Measurements from ENCODE around the gene IL2RA. TPM values are rescaled to one million over a fixed set of nuclear protein-coding genes. Genes with fewer than 3 reads are reported as not detected.
"Not testable (repeated sequence)": the region's sequence is repeated elsewhere in the genome, so short reads cannot be mapped to it uniquely, and the experiment has no call there.

The IL2RA gene
- total and polyA plus RNA-seq, 5 donors: 0.18 to 1.3 (median 0.76) TPM

DNA sequence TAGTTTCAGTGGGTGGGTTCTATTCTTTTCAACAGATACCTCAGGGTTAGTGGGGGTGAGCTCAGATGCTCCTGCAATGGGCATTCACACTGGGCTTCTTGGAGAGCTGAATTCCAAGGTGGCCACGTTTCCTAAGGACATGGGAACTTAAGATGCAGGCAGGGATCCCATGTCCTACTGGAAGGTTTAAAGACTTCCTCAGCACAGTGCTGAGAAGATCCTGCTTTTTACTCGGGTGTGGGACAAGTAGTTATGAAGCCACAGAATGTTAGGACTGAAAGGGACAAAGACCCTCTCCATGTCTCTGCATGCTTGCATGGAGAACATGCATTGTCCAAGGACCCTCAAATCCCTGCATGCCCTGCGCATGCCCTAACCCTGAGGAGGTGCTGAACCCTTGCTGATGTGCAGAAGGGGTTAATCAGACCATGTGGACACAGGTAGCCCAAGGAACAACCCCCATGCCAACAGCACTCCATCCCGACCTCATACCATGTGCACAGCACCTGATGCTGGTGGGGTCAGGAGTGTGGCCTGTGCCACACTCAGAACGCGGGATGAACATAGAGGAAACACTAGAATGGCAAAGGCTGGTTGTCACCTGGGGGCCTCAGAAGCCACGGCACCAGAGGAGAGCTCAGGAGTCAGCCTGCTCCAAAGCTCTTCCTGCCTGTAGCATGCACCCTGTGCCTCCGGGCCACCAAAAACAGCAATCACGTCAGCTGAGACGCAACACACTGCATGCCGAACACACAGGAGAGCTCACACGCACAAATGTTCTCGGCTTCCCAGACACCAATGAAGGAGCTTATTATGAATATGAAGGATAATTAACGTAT lies 15.2 kb downstream of the IL2RA start:
- intact Hi-C loops (cut with DNase I): no loop called here
- 81% methylated on average over 14 of the region's 14 CpGs for WGBS
- ATAC-seq (no peak), DNase-seq (no peak)
- no peak overlapping the region for H3K4me3 ChIP-seq (ENCODE audit: low read length)
- no peak overlapping the region for H3K27ac ChIP-seq (ENCODE audit: low read length)
- no peaks in the 10 kb centered on the region for H3K27me3 ChIP-seq (ENCODE audit: control insufficient read depth, insufficient read depth)
- H3K4me1 ChIP-seq (ENCODE audit: control insufficient read depth, insufficient read depth, low read length): no peaks in the 10 kb centered on the region
- H3K9me3 ChIP-seq (ENCODE audit: control insufficient read depth, low read length): no peaks in the 10 kb centered on the region

DNA sequence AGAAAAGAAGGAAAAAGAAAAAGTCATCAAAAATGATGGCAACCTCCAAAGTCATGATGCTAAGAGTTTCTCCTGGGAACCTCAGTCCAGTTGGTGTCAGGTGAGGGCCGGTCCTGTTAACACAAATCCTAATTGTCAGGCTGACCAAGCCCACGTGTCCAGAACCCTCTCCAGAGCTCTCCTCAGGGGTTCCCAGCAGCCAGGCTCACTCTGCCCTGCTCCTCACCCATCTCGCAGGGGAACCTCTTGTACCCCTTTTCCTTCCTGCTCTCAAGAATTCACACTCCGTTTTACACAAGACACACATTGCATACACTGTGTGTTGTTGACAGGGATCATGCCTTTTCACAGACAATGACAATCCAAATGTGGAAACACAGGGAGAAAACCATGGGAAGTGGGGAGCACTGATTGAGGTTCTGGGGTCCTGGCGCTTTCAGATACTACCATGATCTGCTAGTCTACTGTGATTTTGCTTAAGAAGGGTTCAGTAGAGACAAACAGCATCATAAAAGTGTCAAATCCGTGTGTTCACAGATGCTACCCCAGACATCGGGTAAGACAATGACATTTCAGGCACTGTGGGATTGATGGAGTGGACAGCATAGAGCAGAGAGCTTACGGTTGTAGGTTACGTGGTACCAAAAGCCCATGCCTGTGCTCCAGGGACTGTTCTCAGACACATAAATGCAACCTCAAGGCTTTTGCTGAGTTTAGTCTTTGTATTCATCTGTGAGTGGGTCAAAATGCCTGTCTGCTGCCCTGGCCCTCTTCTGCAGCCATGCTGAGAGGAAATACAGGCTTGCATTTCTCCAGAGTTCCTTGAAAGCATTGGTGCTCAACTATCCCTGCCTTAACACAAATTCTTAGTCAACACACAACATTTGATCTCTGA lies 16.0 kb downstream of the IL2RA start:
- H3K9me3 ChIP-seq (ENCODE audit: control insufficient read depth, low read length): no peaks in the 10 kb centered on the region
- DNase-seq: no peak
- H3K4me1 ChIP-seq (ENCODE audit: control insufficient read depth, insufficient read depth, low read length): no peaks in the 10 kb centered on the region
- intact Hi-C loops (cut with DNase I): no loop called here
- no peak for ATAC-seq
- no peak overlapping the region for H3K4me3 ChIP-seq (ENCODE audit: low read length)
- no peak overlapping the region for H3K27ac ChIP-seq (ENCODE audit: low read length)
- WGBS: 73% methylated on average over 9 of the region's 9 CpGs
- no peaks in the 10 kb centered on the region for H3K27me3 ChIP-seq (ENCODE audit: control insufficient read depth, insufficient read depth)

DNA sequence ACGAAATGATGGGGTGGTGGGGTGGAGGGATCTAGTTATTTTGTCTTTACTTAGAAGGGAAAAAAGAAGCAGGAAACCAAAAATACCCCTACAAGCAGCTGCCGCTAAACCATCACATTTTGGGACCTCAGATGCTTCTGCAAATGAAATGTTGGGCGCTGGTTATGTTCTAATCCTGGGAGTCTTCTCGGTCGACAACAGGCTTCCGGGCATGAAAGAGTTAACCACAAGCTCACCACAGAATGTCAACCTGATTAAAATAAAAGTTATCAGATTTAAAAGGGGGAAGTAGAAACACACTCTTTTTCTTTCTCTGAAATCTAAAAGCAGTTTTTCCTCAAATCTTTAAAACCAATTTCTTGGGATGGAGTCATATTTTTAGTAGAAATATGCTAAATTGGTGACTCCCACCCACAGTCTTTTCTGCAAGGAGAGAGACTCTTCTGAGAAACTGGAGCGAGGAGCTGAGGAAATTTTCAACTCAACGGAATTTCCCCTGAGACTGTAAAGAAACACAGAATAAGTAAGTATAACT lies 16.8 kb downstream of the IL2RA start:
- intact Hi-C loops (cut with DNase I): no loop called here
- Histone ChIP-seq H3K9me3 (ENCODE audit: control insufficient read depth, low read length) (no peaks in the 10 kb centered on the region), H3K4me1 (ENCODE audit: control insufficient read depth, insufficient read depth, low read length) (no peaks in the 10 kb centered on the region), H3K4me3 (ENCODE audit: low read length) (no peak overlapping the region), H3K27me3 (ENCODE audit: control insufficient read depth, insufficient read depth) (no peaks in the 10 kb centered on the region), H3K27ac (ENCODE audit: low read length) (no peak overlapping the region)
- WGBS: 63% methylated on average over 8 of the region's 8 CpGs
- ATAC-seq (no peak), DNase-seq (no peak)

DNA sequence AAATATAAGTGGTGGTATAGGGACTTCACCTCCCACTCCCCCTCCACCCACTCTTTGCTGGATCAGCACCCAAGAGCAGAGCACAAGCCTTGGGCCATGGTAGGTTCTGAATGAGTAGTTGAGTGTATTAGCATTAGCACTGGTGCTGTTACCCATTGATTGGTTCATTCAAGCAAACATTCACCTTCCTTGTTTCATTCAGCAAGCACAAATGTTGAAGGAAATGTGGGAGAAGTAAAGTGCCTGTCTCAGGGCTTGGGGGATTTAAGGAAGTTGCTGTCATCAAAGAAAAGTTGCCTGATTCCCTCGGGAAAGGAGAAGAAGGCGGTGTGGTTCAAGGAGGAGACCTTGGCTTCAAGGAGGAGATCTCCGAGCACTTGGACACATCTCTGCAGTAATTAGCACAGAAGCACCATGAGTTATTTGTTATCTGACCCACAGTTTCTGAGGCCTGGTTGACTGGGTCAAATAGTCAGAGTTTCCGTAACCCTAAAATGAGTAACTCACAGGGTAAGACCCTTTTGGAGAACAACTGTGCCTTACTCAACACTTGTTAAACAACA lies 17.3 kb downstream of the IL2RA start:
- 73% methylated on average over 4 of the region's 4 CpGs for WGBS
- Histone ChIP-seq H3K27ac (ENCODE audit: low read length) (no peak overlapping the region), H3K27me3 (ENCODE audit: control insufficient read depth, insufficient read depth) (no peaks in the 10 kb centered on the region), H3K4me3 (ENCODE audit: low read length) (no peak overlapping the region), H3K4me1 (ENCODE audit: control insufficient read depth, insufficient read depth, low read length) (no peaks in the 10 kb centered on the region), H3K9me3 (ENCODE audit: control insufficient read depth, low read length) (no peaks in the 10 kb centered on the region)
- DNase-seq (no peak), ATAC-seq (no peak)
- intact Hi-C loops (cut with DNase I): no loop called here

DNA sequence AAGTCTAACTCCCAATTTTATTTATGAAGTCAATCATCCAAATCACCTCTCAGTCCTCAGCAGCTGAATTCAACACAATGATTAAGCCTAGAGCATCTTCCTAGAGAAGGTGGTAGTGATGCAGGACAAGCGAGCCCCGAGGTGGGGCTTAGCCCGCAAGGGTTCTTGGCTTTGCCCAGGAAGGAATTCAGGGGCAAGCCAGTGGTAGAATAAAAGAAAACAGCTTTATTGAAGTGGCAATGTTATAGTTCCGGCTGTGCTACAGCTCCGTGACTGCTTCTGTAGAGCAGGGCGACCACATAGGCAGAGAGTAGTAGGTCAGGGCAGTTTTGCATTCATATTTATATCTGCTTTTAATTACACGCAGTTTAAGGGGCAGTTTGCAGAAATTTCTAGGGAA lies 18.1 kb downstream of the IL2RA start:
- WGBS: 81% methylated on average over 7 of the region's 7 CpGs
- H3K9me3 ChIP-seq (ENCODE audit: control insufficient read depth, low read length): peaks cover 3% of the 10 kb centered on the region
- no peaks in the 10 kb centered on the region for H3K4me1 ChIP-seq (ENCODE audit: control insufficient read depth, insufficient read depth, low read length)
- H3K27me3 ChIP-seq (ENCODE audit: control insufficient read depth, insufficient read depth): no peaks in the 10 kb centered on the region
- intact Hi-C loops (cut with DNase I): no loop called here
- no peak overlapping the region for H3K27ac ChIP-seq (ENCODE audit: low read length)
- DNase-seq (no peak), ATAC-seq (no peak)
- no peak overlapping the region for H3K4me3 ChIP-seq (ENCODE audit: low read length)

DNA sequence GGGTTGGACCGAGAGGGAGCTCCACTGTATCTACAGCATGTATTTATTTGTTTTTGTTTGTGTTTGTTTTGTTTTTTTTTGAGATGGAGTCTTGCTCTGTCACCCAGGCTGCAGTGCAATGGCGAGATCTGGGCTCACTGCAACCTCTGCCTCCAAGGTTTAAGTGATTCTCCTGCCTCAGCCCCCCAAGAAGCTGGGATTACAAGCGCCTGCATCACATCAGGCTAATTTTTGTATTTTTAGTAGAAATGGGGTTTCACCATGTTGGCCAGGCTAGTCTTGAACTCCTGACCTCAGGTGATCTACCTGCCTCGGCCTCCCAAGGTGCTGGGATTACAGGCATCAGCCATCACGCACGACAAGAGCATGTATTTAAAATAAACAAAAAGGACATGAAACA lies 18.8 kb downstream of the IL2RA start:
- intact Hi-C loops (cut with DNase I); H3K27me3 ChIP-seq (ENCODE audit: control insufficient read depth, insufficient read depth); DNase-seq: not testable (repeated sequence)

DNA sequence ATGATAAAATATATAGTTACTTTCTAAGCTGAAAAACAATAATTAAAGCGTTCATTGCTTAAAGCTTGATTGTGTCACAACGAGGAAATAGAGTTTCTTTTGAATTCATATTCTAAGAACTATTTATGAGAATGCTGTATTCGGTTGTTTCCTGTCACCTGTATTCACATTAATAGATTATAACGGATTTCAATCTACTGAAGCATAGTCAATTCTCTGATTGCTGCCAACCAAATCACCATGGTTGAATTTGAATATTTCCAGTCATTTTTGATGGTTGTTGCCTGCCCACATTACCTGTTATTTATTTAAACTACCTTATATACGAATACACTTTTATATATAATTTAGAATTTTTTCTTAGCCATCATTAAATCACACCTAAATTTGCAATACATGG lies 22.0 kb downstream of the IL2RA start:
- H3K27me3 ChIP-seq (ENCODE audit: control insufficient read depth, insufficient read depth): no peaks in the 10 kb centered on the region
- ATAC-seq (no peak), DNase-seq (no peak)
- no peak overlapping the region for H3K27ac ChIP-seq (ENCODE audit: low read length)
- no peak overlapping the region for H3K4me3 ChIP-seq (ENCODE audit: low read length)
- peaks cover 3% of the 10 kb centered on the region for H3K9me3 ChIP-seq (ENCODE audit: control insufficient read depth, low read length)
- 93% methylated on average over 5 of the region's 5 CpGs for WGBS
- no peaks in the 10 kb centered on the region for H3K4me1 ChIP-seq (ENCODE audit: control insufficient read depth, insufficient read depth, low read length)
- intact Hi-C loops (cut with DNase I): no loop called here

More for the DNA sequence above, 18.8 kb downstream of the IL2RA start:
- not testable (repeated sequence) for H3K4me3 ChIP-seq (ENCODE audit: low read length); H3K27ac ChIP-seq (ENCODE audit: low read length); H3K4me1 ChIP-seq (ENCODE audit: control insufficient read depth, insufficient read depth, low read length); ATAC-seq; H3K9me3 ChIP-seq (ENCODE audit: control insufficient read depth, low read length)
- 93% methylated on average over 6 of the region's 6 CpGs for WGBS

DNA sequence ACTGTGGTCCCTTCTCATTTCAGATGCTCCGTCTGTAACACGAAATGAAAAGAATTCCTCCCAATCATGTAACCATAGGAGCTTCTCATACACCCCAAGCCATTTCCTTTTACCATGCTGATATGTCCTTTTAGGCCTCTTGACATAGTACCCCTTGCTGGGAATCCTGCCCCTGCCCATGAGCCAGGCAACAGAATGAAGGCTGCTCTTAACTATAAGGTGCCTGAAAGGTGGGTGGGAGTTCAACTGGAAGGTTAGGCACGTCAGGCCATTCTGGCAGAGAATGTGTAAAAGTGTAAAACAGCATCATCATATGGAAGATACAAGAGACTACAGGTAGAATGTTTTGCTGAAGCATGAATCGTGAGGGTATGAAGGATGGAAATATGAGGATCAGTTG lies 22.5 kb downstream of the IL2RA start:
- no peak for ATAC-seq
- intact Hi-C loops (cut with DNase I): no loop called here
- no peak overlapping the region for H3K27ac ChIP-seq (ENCODE audit: low read length)
- H3K27me3 ChIP-seq (ENCODE audit: control insufficient read depth, insufficient read depth): no peaks in the 10 kb centered on the region
- H3K4me1 ChIP-seq (ENCODE audit: control insufficient read depth, insufficient read depth, low read length): no peaks in the 10 kb centered on the region
- WGBS: 88% methylated on average over 4 of the region's 4 CpGs
- H3K9me3 ChIP-seq (ENCODE audit: control insufficient read depth, low read length): peaks cover 3% of the 10 kb centered on the region
- H3K4me3 ChIP-seq (ENCODE audit: low read length): no peak overlapping the region
- DNase-seq: no peak

DNA sequence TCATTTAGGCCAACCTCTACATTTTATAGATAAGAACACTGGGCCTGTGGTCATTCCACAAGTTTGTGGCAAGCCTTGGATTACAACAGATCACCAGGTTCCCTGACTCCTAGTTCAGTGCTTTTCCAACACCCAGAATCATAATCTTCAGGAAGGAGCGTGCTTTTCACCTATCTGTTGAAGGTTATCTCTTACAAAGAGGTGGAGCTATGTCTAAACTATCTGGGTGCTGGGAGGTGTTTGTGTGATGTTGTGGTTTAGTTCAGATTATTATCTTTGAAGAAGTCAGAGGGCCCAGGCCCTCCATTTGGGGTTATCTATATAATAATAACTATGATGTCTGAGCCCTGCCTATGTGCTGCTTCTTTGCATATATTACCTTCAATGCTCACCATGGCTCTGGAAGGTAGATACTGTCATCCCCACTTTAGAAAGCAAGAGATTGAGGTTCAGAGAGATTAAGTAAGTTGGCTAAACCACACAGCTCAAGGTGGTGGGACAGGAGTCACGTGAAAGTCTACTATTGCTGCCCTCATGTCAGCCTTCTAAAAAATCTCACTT lies 24.0 kb downstream of the IL2RA start:
- intact Hi-C loops (cut with DNase I): no loop called here
- DNase-seq: no peak
- no peak for ATAC-seq
- H3K4me1 ChIP-seq (ENCODE audit: control insufficient read depth, insufficient read depth, low read length): no peaks in the 10 kb centered on the region
- H3K9me3 ChIP-seq (ENCODE audit: control insufficient read depth, low read length): peaks cover 3% of the 10 kb centered on the region
- no peak overlapping the region for H3K27ac ChIP-seq (ENCODE audit: low read length)
- H3K27me3 ChIP-seq (ENCODE audit: control insufficient read depth, insufficient read depth): no peaks in the 10 kb centered on the region
- WGBS: 85% methylated on average over 2 of the region's 2 CpGs
- H3K4me3 ChIP-seq (ENCODE audit: low read length): no peak overlapping the region

DNA sequence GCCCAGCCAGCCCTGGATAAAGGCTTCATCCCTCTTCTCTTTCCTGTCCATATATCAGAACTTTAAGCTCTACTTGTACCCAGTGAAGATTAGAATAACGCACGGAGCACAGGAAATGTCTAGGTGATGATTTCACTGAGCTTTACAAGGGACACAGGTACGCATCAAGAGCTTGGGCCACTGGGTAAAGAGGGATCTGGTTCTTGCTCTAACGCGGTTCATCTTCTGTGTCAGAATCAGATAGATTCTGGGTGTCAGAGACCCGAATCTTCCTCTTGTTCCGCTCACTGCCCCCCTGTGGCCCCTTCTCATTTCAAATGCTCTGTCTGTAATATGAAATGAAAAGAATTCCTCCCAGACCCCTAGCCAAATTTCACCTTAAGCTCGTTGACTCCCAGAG lies 24.7 kb downstream of the IL2RA start:
- intact Hi-C loops (cut with DNase I): no loop called here
- H3K4me3 ChIP-seq (ENCODE audit: low read length): no peak overlapping the region
- no peaks in the 10 kb centered on the region for H3K4me1 ChIP-seq (ENCODE audit: control insufficient read depth, insufficient read depth, low read length)
- H3K9me3 ChIP-seq (ENCODE audit: control insufficient read depth, low read length): peaks cover 3% of the 10 kb centered on the region
- no peaks in the 10 kb centered on the region for H3K27me3 ChIP-seq (ENCODE audit: control insufficient read depth, insufficient read depth)
- WGBS: 80% methylated on average over 8 of the region's 8 CpGs
- H3K27ac ChIP-seq (ENCODE audit: low read length): no peak overlapping the region
- no peak for DNase-seq
- ATAC-seq: no peak
